ENCODE results near the gene SPNS2. TPM values are rescaled to one million over a fixed set of nuclear protein-coding genes. Genes with fewer than 3 reads are reported as not detected.

SPNS2 gene
- polyA plus RNA-seq, 1 of the 3 experiments (the other 2 are of a cell fraction): 0.08 TPM

- TF ChIP-seq MAX (IDR thresholded peaks at IDR 0.05; ENCODE audit: low read depth) (no peak), RCOR1 (IDR thresholded peaks at IDR 0.05; ENCODE audit: low read length) (no peak)
These were observed 51.3 kb downstream of the SPNS2 start (continued) for GRCh38 chr17:4549781-4550533.

- H3K4me2 ChIP-seq: no peak overlapping the region
- H3K36me3 ChIP-seq (replicated peaks in 1 of 2; ENCODE audit: control insufficient read depth in 1 of 2, insufficient read depth in 2 of 2, low read length in 1 of 2): peaks cover 26 to 69% of the 10 kb centered on the region in 2 experiments
- peaks cover 31% of the 10 kb centered on the region for H3K79me2 ChIP-seq (ENCODE audit: insufficient read depth)
- H3K27me3 ChIP-seq (ENCODE audit: insufficient read depth): no peaks in the 10 kb centered on the region
- WGBS (ENCODE audit: low lambda C conversion rate): 96% methylated on average over 12 of the region's 16 CpGs
- H3F3A ChIP-seq (replicated peaks; ENCODE audit: insufficient read depth): peaks cover 3% of the 10 kb centered on the region
- no peaks in the 10 kb centered on the region for H3K9me2 ChIP-seq
- no peak overlapping the region for H3K27ac ChIP-seq (ENCODE audit: low read depth in 2 of 2, low read length in 1 of 2)
- CTCF ChIA-PET: interaction anchor here (0.8 to 3.5 kb wide), 5 partner anchors 8 to 129 kb away, joined by 3 to 11 read pairs (median 4); no protein-coding TSS in a partner anchor
- peaks cover 7 to 12% of the 10 kb centered on the region in 2 experiments; a peak in 1 of 4 replicates for H3K4me1 ChIP-seq (ENCODE audit: control insufficient read depth in 1 of 2, insufficient read depth in 2 of 2, low read depth in 1 of 2, low read length in 1 of 2)
- POLR2A ChIA-PET: interaction anchor here (2.2 kb wide), 1 partner anchor 13 kb away, joined by 8 read pairs; no protein-coding TSS in a partner anchor
- no peak overlapping the region for H2AFZ ChIP-seq (ENCODE audit: low read depth)
- TF ChIP-seq MAX (IDR thresholded peaks at IDR 0.05; ENCODE audit: low read depth) (no peak), TAF1 (IDR thresholded peaks at IDR 0.05; ENCODE audit: borderline replicate concordance, low read depth, low read length) (no peak), YY1 (IDR thresholded peaks at IDR 0.05; ENCODE audit: low read depth) (no peak), FOXM1 (IDR thresholded peaks at IDR 0.05; ENCODE audit: low read depth) (no peak), SIN3A (IDR thresholded peaks at IDR 0.05; ENCODE audit: borderline replicate concordance, low read depth, low read length) (no peak), NRF1 (IDR thresholded peaks at IDR 0.05; ENCODE audit: low read depth, low read length) (no peak), PBX3 (IDR thresholded peaks at IDR 0.05) (no peak)
- no peak overlapping the region for H3K9ac ChIP-seq
- no peak overlapping the region for H3K4me3 ChIP-seq (ENCODE audit: low read depth in 2 of 2, low read length in 1 of 2)
- no peaks in the 10 kb centered on the region for H4K20me1 ChIP-seq (ENCODE audit: insufficient read depth)
- H3K9me3 ChIP-seq: no peaks in the 10 kb centered on the region
- no peak for DNase-seq
These were observed 51.9 kb downstream of the SPNS2 start for GRCh38 chr17:4550534-4551039.

GRCh38 chr17:4551141-4551540 is 52.5 kb downstream of the SPNS2 start:
- Histone ChIP-seq H3K36me3 (replicated peaks in 1 of 2; ENCODE audit: control insufficient read depth in 1 of 2, insufficient read depth in 2 of 2, low read length in 1 of 2) (peaks cover 26 to 65% of the 10 kb centered on the region in 2 experiments), H3K27ac (ENCODE audit: low read depth in 2 of 2, low read length in 1 of 2) (no peak overlapping the region), H3K4me2 (no peak overlapping the region), H3K9ac (no peak overlapping the region), H3K9me3 (no peaks in the 10 kb centered on the region), H3K4me3 (ENCODE audit: low read depth in 2 of 2, low read length in 1 of 2) (no peak overlapping the region), H3K79me2 (ENCODE audit: insufficient read depth) (peaks cover 31% of the 10 kb centered on the region), H3K4me1 (ENCODE audit: control insufficient read depth in 1 of 2, insufficient read depth in 2 of 2, low read depth in 1 of 2, low read length in 1 of 2) (peaks cover 7 to 17% of the 10 kb centered on the region in 2 experiments; a peak in 1 of 4 replicates), H3F3A (replicated peaks; ENCODE audit: insufficient read depth) (peaks cover 3% of the 10 kb centered on the region), H3K27me3 (ENCODE audit: insufficient read depth) (no peaks in the 10 kb centered on the region), H4K20me1 (ENCODE audit: insufficient read depth) (no peaks in the 10 kb centered on the region), H2AFZ (ENCODE audit: low read depth) (no peak overlapping the region), H3K9me2 (no peaks in the 10 kb centered on the region)
- 85% methylated on average over 7 of the region's 8 CpGs for whole genome bisulfite sequencing (ENCODE audit: low lambda C conversion rate)
- CTCF ChIA-PET: interaction anchor here (0.8 to 3.5 kb wide), 5 partner anchors 9 to 129 kb away, joined by 3 to 11 read pairs (median 4); no protein-coding TSS in a partner anchor
- TF ChIP-seq SIN3A (IDR thresholded peaks at IDR 0.05; ENCODE audit: borderline replicate concordance, low read depth, low read length) (no peak), CTCF (IDR thresholded peaks at IDR 0.05) (peak; percentile 31; the same call in 1 of the 2 replicates), FOSL2 (IDR thresholded peaks at IDR 0.05; ENCODE audit: borderline replicate concordance, low read depth) (no peak), EZH2phosphoT487 (IDR thresholded peaks at IDR 0.05; ENCODE audit: borderline replicate concordance, low read depth) (no peak)
- DNase-seq: peak; percentile 43
- POLR2A ChIA-PET: interaction anchor here (2.2 kb wide), 1 partner anchor 14 kb away, joined by 8 read pairs; no protein-coding TSS in a partner anchor

All from SK-N-SH (cell line).